BJ (cell line): ENCODE measurements around the gene OSTF1. TPM values are rescaled to one million over a fixed set of nuclear protein-coding genes. Genes with fewer than 3 reads are reported as not detected.

ENCODE experiments used
- CTCF ChIA-PET: fragments of 350-600 bp; formaldehyde crosslinking; extraction: SDS; loops from one replicate; lab custom pipeline; 2021; ENCODE audit warnings: antibody characterized with exemption, inconsistent platforms; lab: Yijun Ruan, JAX
- POLR2A ChIA-PET: fragments of 300-600 bp; sonication (Branson Sonifier 250); formaldehyde crosslinking; extraction: SDS; loops from one replicate; lab custom pipeline; 2021; ENCODE audit warnings: antibody characterized with exemption; lab: Charles Lee
- DNase-seq: peaks from one replicate; pipeline ENCODE4 v3.0.0-alpha.2; 2011; ENCODE audit warnings: low read depth
- H3K27me3 ChIP-seq: 2 replicates; pipeline ENCODE4 v1.6.0; 2011; ENCODE audit warnings: low read length; ENCODE audit not compliant: control insufficient read depth, insufficient read depth
- H3K36me3 ChIP-seq: 2 replicates; pipeline ENCODE4 v1.5.1; 2011; ENCODE audit warnings: low read length; ENCODE audit not compliant: control insufficient read depth, insufficient read depth
- H3K4me3 ChIP-seq: 2 replicates; pipeline ENCODE4 v1.5.1; 2011; ENCODE audit warnings: low read depth, mild to moderate bottlenecking, control low read depth, low read length
- polyA plus RNA-seq: library from polyadenylated mRNA; depleted of rRNA; stranded (reverse); fragments of >200 nt; gene quantifications from 2 replicates; pipeline ENCODE4 v1.2.3, GENCODE V29; 2011
- TF ChIP-seq, protein P1 (sequence below): IDR thresholded peaks from 2 replicates; pipeline ENCODE4 v1.5.1; 2011; ENCODE audit warnings: low read depth, mild to moderate bottlenecking, control low read depth, inconsistent platforms, low read length, moderate library complexity; ENCODE audit not compliant: insufficient read depth

The OSTF1 gene
- polyA plus RNA-seq, 1 experiment, result 15.5 TPM

DNA sequence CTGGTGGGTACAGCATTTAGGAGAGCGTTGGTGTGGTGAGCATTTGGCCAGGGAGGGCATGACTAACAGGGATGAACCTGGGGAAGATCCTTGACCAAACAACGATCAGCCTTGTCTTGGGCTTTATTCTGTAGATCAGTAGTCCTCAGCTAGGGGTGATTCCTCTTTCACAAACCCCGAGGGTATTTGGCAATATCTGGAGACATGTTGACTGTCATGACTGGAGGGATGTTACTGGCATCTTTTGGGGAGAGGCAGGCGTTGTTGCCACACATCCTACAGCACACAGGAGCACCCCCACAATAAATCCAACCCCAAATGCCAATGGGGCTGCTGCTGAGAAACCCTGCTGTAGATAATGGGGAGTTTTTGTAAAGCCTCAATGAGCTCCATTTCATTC, 43.9 kb downstream of the OSTF1 start:
- Histone ChIP-seq H3K27me3 (no peaks in the 10 kb centered on the region), H3K4me3 (no peak overlapping the region), H3K36me3 (peaks cover 2% of the 10 kb centered on the region)
- ChIA-PET CTCF (interaction anchor here (0.7 to 1.3 kb wide), 3 partner anchors 10 to 16 kb away, joined by 3 read pairs; no protein-coding TSS in a partner anchor), POLR2A (no interaction called here)
- TF ChIP-seq, protein P1, sequence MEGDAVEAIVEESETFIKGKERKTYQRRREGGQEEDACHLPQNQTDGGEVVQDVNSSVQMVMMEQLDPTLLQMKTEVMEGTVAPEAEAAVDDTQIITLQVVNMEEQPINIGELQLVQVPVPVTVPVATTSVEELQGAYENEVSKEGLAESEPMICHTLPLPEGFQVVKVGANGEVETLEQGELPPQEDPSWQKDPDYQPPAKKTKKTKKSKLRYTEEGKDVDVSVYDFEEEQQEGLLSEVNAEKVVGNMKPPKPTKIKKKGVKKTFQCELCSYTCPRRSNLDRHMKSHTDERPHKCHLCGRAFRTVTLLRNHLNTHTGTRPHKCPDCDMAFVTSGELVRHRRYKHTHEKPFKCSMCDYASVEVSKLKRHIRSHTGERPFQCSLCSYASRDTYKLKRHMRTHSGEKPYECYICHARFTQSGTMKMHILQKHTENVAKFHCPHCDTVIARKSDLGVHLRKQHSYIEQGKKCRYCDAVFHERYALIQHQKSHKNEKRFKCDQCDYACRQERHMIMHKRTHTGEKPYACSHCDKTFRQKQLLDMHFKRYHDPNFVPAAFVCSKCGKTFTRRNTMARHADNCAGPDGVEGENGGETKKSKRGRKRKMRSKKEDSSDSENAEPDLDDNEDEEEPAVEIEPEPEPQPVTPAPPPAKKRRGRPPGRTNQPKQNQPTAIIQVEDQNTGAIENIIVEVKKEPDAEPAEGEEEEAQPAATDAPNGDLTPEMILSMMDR, result no peak
- DNase-seq, result no peak

DNA sequence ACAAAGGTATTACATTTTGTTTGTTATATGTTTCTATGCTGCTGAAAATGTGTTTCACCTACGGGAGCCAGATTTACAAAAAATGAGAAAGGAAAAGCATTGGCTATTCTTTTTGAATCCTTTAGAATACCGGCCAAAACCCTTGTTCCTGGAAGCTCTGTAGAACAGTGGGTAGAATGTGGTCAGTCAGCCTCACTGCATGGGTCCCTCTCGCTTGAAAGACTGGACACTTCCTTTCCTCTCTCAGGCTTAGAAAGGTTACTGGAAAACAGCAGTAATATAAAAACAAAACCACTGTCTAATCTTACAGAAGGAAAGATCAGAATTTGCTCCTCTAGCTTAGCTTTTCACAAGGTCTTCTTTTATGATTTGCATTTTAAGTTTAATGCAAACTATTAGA, 45.1 kb downstream of the OSTF1 start:
- CTCF ChIA-PET, result interaction anchor here (0.9 kb wide), 1 partner anchor 22 kb away, joined by 3 read pairs; no protein-coding TSS in a partner anchor
- TF ChIP-seq, protein P1, result no peak
- Histone ChIP-seq H3K27me3 (no peaks in the 10 kb centered on the region), H3K36me3 (peaks cover 2% of the 10 kb centered on the region), H3K4me3 (no peak overlapping the region)
- POLR2A ChIA-PET, result no interaction called here
- DNase-seq, result no peak

DNA sequence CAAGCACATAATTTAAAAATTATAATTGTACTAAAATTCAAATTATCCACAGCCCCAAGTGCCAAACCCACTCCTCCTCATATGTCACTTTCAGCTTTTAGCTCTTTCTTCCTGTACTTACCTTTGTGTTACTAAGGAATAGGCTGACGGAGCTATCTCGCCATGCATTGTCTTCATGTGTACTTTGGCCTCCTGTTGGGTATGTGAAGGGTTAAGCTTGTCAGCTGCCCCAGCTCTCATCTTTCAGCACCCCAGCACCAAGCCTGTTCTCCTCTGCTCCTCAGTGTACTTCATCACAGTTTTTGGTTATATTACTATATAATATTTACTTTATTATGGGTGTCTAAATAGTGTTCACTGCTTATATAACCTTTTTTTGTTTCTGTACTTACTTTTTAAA, 46.2 kb downstream of the OSTF1 start:
- DNase-seq, result no peak
- TF ChIP-seq, protein P1, result no peak
- ChIA-PET CTCF (no interaction called here), POLR2A (no interaction called here)
- Histone ChIP-seq H3K4me3 (no peak overlapping the region), H3K27me3 (no peaks in the 10 kb centered on the region), H3K36me3 (peaks cover 2% of the 10 kb centered on the region)

DNA sequence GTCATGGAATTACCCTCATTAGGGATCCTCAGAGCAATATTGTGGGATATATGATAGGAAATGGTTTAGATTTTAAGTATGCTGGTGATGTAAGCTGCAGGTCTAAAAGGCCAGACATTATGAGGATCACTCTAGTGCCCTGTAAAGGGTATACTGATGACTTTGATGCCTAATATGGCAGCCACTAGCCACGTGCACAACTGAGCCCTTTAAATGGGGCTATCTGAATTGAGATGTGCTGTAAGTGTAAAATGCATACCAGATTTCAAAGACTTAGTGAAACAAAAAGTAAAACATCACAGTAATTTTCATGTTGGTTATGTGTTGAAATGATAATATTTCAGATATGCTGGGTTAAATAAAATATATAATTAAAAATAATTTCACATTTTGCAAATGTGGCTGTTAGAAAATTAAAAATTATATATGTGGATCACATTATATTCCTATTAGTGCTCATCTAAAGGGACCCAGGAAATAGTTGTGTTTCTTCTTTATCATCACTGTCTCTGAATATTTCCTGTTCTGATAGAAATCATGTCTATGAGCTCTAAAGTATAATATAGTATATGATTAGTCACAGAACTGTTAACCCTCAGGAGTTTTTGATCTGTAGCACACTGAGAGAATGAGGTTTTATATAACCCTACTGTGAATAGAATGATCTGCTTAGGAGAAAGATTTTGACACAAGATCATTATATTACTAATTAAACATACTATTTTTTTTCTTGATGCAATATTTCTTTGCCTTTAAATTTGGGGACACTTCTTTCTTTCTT, 50.1 kb downstream of the OSTF1 start:
- CTCF ChIA-PET, result no interaction called here
- TF ChIP-seq, protein P1, result no peak

DNA sequence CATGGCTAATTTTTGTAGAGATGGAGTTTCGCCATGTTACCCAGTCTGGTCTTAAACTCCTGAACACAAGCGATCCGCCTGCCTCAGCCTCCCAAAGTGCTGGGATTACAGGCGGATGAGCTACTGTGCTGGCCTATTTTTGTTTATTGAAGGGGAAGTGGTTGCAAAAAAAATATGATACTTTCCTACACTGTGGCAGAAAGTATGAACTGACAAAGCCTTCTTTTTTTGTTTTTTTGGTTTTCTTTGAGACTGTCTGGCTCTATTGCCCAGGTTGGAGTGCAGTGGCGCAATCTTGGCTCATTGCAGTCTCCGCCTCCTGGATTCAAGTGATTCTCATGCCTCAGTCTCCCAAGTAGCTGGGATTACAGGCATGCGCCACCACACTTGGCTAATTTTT, 50.9 kb downstream of the OSTF1 start:
- POLR2A ChIA-PET, result interaction anchor here (0.7 kb wide), 1 partner anchor 40 kb away, joined by 3 read pairs; no protein-coding TSS in a partner anchor

More for the DNA sequence above, 50.1 kb downstream of the OSTF1 start:
- POLR2A ChIA-PET, result interaction anchor here (0.7 kb wide), 1 partner anchor 40 kb away, joined by 3 read pairs; no protein-coding TSS in a partner anchor
- peaks cover 2% of the 10 kb centered on the region for H3K36me3 ChIP-seq
- no peaks in the 10 kb centered on the region for H3K27me3 ChIP-seq
- no peak for DNase-seq
- no peak overlapping the region for H3K4me3 ChIP-seq

More for the DNA sequence above, 50.9 kb downstream of the OSTF1 start:
- no peak overlapping the region for H3K4me3 ChIP-seq
- CTCF ChIA-PET, result no interaction called here
- DNase-seq, result no peak
- H3K36me3 ChIP-seq, result peaks cover 2% of the 10 kb centered on the region
- TF ChIP-seq, protein P1, result no peak
- no peaks in the 10 kb centered on the region for H3K27me3 ChIP-seq
